Thyroid gland (tissue), 4 donors: ENCODE measurements around the gene PDE1C. TPM values are rescaled to one million over a fixed set of nuclear protein-coding genes. Genes with fewer than 3 reads are reported as not detected.

Experiments used
- DNase-seq, 2 donors: peaks; one replicate each; pipeline ENCODE4 v3.0.0-alpha.2; 2019
- H3K27ac ChIP-seq, 3 donors: fragments of 200-600 bp; sonication (generic); 1 replicate in 2 of 3; 2 replicates in 1 of 3; pipeline ENCODE4 v1.5.1; 2016 to 2019; ENCODE audit warnings: mild to moderate bottlenecking in 1 of 3, moderate library complexity in 1 of 3
- H3K27me3 ChIP-seq: fragments of 200-600 bp; sonication (generic); one replicate; pipeline ENCODE4 v1.5.1; 2019
- H3K36me3 ChIP-seq, 2 donors: fragments of 200-600 bp; sonication (generic); one replicate each; pipeline ENCODE4 v1.5.1; 2016 to 2019
- H3K4me1 ChIP-seq, 2 donors: fragments of 200-600 bp; sonication (generic); one replicate each; pipeline ENCODE4 v1.5.1; 2017 to 2019
- H3K4me3 ChIP-seq, 3 donors: fragments of 200-600 bp; sonication (generic); replicated peaks in 1 of 3; 1 replicate in 2 of 3; 2 replicates in 1 of 3; pipeline ENCODE4 v1.5.1; 2016; ENCODE audit warnings: mild to moderate bottlenecking in 1 of 3
- H3K9me3 ChIP-seq: fragments of 200-600 bp; sonication (generic); one replicate; pipeline ENCODE4 v1.5.1; 2017
- POLR2A ChIP-seq, 2 donors: fragments of 450-650 bp; IDR thresholded peaks; one replicate each; pipeline ENCODE4 v1.6.1; 2017; ENCODE audit warnings: antibody characterized with exemption in 2 of 2, mild to moderate bottlenecking in 2 of 2, moderate library complexity in 1 of 2
- WGBS, 2 donors: methylation state at CpG; one replicate each; pipeline ENCODE4 v1.1.5; 2017; 5-methylcytosine and 5-hydroxymethylcytosine counted together
- intact Hi-C: fragments of 100-400 bp; cut with DNase I; formaldehyde crosslinking; loops from one replicate; pipeline ENCODE4 v1.15.1; 2023
- total RNA-seq, 4 donors: library from RNA; depleted of rRNA; stranded (reverse); fragments of >200 nt; gene quantifications; one replicate each; pipeline ENCODE4 v1.2.3, GENCODE V29; 2016
- TF ChIP-seq, protein P1 (sequence below), 6 experiments: fragments of 200-600 bp in 3 of 6; fragments of 450-650 bp in 3 of 6; sonication (generic) in 3 of 6; IDR thresholded peaks; one replicate each; pipeline ENCODE4 v1.5.1; 2016 to 2019; ENCODE audit warnings: antibody characterized with exemption in 6 of 6, mild to moderate bottlenecking in 2 of 6, inconsistent platforms in 1 of 6, moderate library complexity in 1 of 6

Gene PDE1C
- total RNA-seq, 4 donors from 2014 or later, result 2.8 to 7.8 (median 4.0) TPM

DNA sequence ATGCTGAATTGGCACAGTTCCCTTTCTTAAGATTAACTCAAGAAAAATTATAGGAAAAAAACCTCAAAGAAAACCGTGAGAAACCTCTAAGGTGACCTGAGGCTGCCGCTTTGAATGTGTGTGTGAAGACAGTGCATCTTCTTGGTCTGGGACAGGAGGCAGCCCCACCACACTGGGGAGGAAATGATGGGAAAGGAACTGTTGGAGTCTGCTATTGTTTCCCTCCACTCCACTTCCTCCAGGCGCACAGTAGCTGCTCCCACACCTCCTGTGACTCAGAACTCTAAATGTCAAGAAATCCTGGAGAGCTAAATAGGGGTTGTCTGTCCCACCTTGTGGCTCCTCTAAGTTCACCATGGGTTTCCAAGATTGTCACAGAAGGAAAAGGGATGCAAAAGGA, 179.4 kb downstream of the PDE1C start:
- DNase-seq, result no peak
- no peaks in the 10 kb centered on the region for H3K27me3 ChIP-seq
- WGBS, 2 donors, result 76 to 78% methylated on average over 3 of the region's 3 CpGs
- H3K27ac ChIP-seq, result no peak overlapping the region
- no peaks in the 10 kb centered on the region for H3K4me1 ChIP-seq
- no peak overlapping the region for H3K4me3 ChIP-seq
- TF ChIP-seq, protein P1, sequence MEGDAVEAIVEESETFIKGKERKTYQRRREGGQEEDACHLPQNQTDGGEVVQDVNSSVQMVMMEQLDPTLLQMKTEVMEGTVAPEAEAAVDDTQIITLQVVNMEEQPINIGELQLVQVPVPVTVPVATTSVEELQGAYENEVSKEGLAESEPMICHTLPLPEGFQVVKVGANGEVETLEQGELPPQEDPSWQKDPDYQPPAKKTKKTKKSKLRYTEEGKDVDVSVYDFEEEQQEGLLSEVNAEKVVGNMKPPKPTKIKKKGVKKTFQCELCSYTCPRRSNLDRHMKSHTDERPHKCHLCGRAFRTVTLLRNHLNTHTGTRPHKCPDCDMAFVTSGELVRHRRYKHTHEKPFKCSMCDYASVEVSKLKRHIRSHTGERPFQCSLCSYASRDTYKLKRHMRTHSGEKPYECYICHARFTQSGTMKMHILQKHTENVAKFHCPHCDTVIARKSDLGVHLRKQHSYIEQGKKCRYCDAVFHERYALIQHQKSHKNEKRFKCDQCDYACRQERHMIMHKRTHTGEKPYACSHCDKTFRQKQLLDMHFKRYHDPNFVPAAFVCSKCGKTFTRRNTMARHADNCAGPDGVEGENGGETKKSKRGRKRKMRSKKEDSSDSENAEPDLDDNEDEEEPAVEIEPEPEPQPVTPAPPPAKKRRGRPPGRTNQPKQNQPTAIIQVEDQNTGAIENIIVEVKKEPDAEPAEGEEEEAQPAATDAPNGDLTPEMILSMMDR (IDR thresholded peaks at IDR 0.05), result no peak
- no peak for TF ChIP-seq POLR2A (IDR thresholded peaks at IDR 0.05)
- intact Hi-C loops, result no loop called here
- H3K36me3 ChIP-seq, result no peaks in the 10 kb centered on the region
- H3K9me3 ChIP-seq, result no peaks in the 10 kb centered on the region

DNA sequence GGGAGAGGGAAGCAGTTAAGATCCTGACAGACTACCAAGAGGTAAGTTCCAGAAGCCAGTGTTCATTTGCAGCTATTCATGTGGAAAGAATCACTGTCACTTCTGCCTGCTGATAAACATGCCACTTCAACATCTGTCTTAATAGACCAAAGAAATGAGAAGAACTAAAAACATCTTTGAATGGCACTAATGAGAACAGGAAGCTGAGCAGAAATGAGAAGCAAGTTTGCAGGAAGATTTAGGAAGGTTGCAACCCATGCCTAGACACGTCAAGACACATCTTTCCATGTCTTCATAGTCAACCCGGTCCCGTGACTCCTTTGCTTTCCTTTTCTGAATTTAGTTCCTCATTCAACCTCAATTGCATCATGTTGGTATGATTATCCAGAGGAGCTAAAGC, 180.0 kb downstream of the PDE1C start:
- no peak for DNase-seq
- Histone ChIP-seq H3K4me1 (no peaks in the 10 kb centered on the region), H3K27ac (no peak overlapping the region), H3K9me3 (no peaks in the 10 kb centered on the region), H3K36me3 (no peaks in the 10 kb centered on the region), H3K4me3 (no peak overlapping the region), H3K27me3 (no peaks in the 10 kb centered on the region)
- no peak for TF ChIP-seq POLR2A (IDR thresholded peaks at IDR 0.05)
- TF ChIP-seq, protein P1 (IDR thresholded peaks at IDR 0.05), result no peak
- intact Hi-C loops, result no loop called here
- WGBS, 2 donors, result 64 to 78% methylated on average over 3 of the region's 3 CpGs

DNA sequence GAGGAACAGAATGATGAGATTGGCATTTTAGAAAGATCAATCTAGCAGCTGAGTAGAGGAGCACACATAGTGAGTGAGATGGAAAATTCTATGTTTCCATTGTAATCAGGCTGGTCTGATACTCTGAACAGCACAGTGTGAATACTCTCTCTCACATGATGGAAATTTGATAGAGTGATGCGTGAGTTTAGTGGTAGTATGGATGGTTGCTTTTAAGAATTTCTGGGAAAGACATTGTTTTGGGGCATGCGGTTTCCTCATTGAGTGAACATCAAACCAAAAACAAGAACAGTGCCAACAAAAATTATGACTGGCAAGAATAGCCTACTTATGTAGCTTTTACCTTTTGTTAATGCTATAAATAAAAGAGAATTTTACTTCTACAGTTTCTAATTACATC, 183.2 kb downstream of the PDE1C start:
- Histone ChIP-seq H3K4me1 (no peaks in the 10 kb centered on the region), H3K9me3 (no peaks in the 10 kb centered on the region), H3K4me3 (no peak overlapping the region), H3K27ac (no peak overlapping the region), H3K36me3 (no peaks in the 10 kb centered on the region), H3K27me3 (no peaks in the 10 kb centered on the region)
- WGBS, 2 donors, result 92 to 97% methylated on average over 2 of the region's 2 CpGs
- intact Hi-C loops, result no loop called here
- TF ChIP-seq, protein P1 (IDR thresholded peaks at IDR 0.05), result no peak
- DNase-seq, result no peak

DNA sequence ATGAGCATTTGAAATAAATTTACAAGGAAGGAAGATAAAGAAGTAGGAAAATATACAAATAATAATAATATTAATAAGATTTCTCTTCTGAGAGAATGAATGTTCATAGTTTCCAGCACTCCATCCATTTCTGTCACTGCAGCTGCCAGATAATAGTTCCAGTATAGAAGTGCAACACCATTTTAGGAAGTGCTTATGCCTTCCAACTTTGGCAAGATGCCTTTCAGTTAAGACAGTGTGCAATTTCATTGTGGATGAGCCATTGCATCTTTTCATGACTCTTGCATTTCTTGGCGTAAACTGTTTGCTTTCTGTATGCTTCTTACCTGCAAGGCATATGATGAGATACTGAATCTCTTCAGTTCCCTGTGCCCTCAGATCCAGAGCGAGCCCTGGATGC, 185.0 kb downstream of the PDE1C start:
- Histone ChIP-seq H3K4me3 (no peak overlapping the region), H3K9me3 (no peaks in the 10 kb centered on the region), H3K27me3 (no peaks in the 10 kb centered on the region), H3K27ac (no peak overlapping the region), H3K4me1 (no peaks in the 10 kb centered on the region), H3K36me3 (no peaks in the 10 kb centered on the region)
- intact Hi-C loops, result no loop called here
- DNase-seq, result no peak
- 78 to 90% methylated on average over 2 of the region's 2 CpGs for WGBS, 2 donors
- TF ChIP-seq, protein P1 (IDR thresholded peaks at IDR 0.05), result no peak
- no peak for TF ChIP-seq POLR2A (IDR thresholded peaks at IDR 0.05)

DNA sequence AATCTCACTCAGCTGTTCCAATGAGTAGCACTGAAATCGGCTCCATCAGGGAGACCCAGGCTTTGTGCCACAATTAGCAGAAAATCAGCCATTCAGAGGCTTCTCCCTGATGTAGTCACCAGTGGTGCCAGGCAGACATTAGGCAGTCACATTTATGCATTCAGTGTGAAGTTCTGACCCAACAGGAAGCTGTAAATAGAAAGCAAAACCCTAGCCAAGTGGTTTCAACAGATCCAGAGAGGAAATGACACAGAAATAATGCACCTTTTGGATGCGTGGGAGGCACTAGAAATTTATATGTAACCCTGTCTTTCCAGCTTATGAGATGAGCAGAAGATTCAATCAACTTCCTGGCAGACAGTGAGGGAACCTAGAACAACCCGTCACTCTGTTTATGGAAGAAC, 186.4 kb downstream of the PDE1C start:
- no peak overlapping the region for H3K27ac ChIP-seq
- H3K9me3 ChIP-seq, result no peaks in the 10 kb centered on the region
- H3K4me1 ChIP-seq, result no peaks in the 10 kb centered on the region
- no peak overlapping the region for H3K4me3 ChIP-seq
- no peaks in the 10 kb centered on the region for H3K36me3 ChIP-seq
- WGBS, 2 donors, result 59 to 65% methylated on average over 3 of the region's 3 CpGs
- DNase-seq, result no peak
- no peak for TF ChIP-seq POLR2A (IDR thresholded peaks at IDR 0.05)
- TF ChIP-seq, protein P1 (IDR thresholded peaks at IDR 0.05), result no peak
- intact Hi-C loops, result no loop called here
- H3K27me3 ChIP-seq, result no peaks in the 10 kb centered on the region
